Measurements from ENCODE around the gene HSD17B11.
"Not testable (repeated sequence)": the region's sequence is repeated elsewhere in the genome, so short reads cannot be mapped to it uniquely, and the experiment has no call there.

HSD17B11 gene

DNA sequence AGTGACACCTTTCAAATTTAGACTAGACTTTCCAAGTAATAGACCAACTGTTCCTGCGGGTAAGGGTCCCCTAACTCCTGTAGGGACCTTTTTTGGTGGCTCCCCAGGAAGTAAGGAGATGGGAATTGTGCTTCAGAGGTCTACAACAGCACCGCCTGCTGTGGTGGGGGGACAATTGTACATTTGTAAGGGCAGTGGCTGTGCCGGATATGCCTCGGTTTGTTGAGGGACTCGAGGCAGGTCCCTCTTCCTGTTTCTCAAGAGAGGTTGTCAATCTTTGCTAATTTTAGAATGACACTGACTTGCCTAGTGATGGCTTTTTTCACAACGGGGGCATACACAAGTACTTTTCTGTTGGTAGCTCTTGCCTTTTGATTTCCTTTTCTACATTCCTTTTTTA is 15.5 kb upstream of the HSD17B11 start:
- Histone ChIP-seq H2AFZ (ENCODE audit: low read length) (peak overlapping the region; percentile 18), H3K79me1 (ENCODE audit: low read depth, low read length) (no peaks in the 10 kb centered on the region), H3K18ac (ENCODE audit: low read length) (peak overlapping the region; percentile 31), H3K9ac (ENCODE audit: low read depth, low read length, poor library complexity) (no peak overlapping the region), H3K23ac (ENCODE audit: low read depth, low read length, poor library complexity) (no peak overlapping the region), H4K8ac (ENCODE audit: low read depth, low read length) (no peak overlapping the region), H3K4ac (ENCODE audit: low read length) (no peak overlapping the region), H2BK12ac (ENCODE audit: low read length) (no peak overlapping the region), H3K14ac (ENCODE audit: low read length) (no peak overlapping the region), H2BK5ac (ENCODE audit: low read length) (no peak overlapping the region), H3K27ac (replicated peaks; ENCODE audit: low read length) (no peak overlapping the region), H3K36me3 (replicated peaks in 1 of 2; ENCODE audit: control insufficient read depth in 2 of 2, insufficient read depth in 2 of 2, low read length in 2 of 2) (no peaks in the 10 kb centered on the region), H3K27me3 (ENCODE audit: control insufficient read depth in 3 of 3, insufficient read depth in 3 of 3, low read depth in 1 of 3, low read length in 3 of 3) (peaks cover 0 to 2% (median 0%) of the 10 kb centered on the region in 3 experiments), H2BK120ac (ENCODE audit: low read depth, low read length) (no peak overlapping the region), H3K4me2 (ENCODE audit: insufficient read depth, low read length, poor library complexity, severe bottlenecking) (no peak overlapping the region), H2BK15ac (ENCODE audit: low read length) (no peak overlapping the region), H3K9me3 (replicated peaks in 1 of 2; ENCODE audit: control insufficient read depth in 2 of 2, insufficient read depth in 1 of 2, low read depth in 1 of 2, low read length in 2 of 2) (no peaks in the 10 kb centered on the region), H4K91ac (ENCODE audit: low read depth, low read length, poor library complexity) (no peak overlapping the region), H3K4me1 (ENCODE audit: control insufficient read depth in 2 of 2, insufficient read depth in 1 of 2, low read depth in 1 of 2, low read length in 2 of 2) (peaks cover 2 to 9% of the 10 kb centered on the region in 2 donors), H2AK5ac (ENCODE audit: low read depth, low read length) (no peak overlapping the region), H3K4me3 (ENCODE audit: low read length in 2 of 2) (no peak overlapping the region)
- DNase-seq (ENCODE audit: low spot score) = no peak
- WGBS, 2 donors (ENCODE audit: extremely low coverage in 2 of 2, insufficient read length in 2 of 2, insufficient replicate concordance in 1 of 2) = no CpG with 5 or more reads among the region's 6 CpGs

DNA sequence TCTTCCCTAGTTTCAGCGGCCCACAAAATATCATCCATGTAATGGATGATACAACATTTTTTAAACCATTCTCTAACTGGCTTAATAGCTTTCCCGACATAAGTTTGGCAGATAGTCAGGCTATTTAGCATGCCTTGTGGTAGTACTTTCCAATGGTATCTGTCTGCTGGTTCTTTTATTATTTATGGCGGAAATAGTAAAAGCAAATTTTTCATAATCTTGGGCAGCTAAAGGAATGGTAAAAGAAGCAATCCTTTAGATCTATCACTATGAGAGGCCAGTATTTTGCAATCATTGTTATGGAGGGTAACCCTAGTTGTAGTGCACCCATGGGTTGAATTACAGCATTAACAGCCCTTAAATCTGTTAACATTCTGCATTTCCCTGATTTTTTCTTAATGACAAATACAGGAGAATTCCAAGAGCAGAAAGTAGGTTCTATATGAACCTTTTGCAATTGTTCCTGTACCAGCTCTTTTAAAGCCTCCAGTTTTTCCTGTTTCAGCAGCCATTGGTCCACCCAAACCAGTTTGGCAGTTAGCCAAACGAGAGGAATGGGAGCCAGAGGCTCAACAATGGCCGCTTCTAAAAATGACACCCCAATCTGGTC is 14.3 kb upstream of the HSD17B11 start:
- no CpG with 5 or more reads among the region's 5 CpGs for WGBS, 2 donors (ENCODE audit: extremely low coverage in 2 of 2, insufficient read length in 2 of 2, insufficient replicate concordance in 1 of 2)
- Histone ChIP-seq H3K36me3 (replicated peaks in 1 of 2; ENCODE audit: control insufficient read depth in 2 of 2, insufficient read depth in 2 of 2, low read length in 2 of 2) (no peaks in the 10 kb centered on the region), H2BK12ac (ENCODE audit: low read length) (no peak overlapping the region), H3K9ac (ENCODE audit: low read depth, low read length, poor library complexity) (no peak overlapping the region), H2BK120ac (ENCODE audit: low read depth, low read length) (no peak overlapping the region), H3K23ac (ENCODE audit: low read depth, low read length, poor library complexity) (no peak overlapping the region), H3K27me3 (ENCODE audit: control insufficient read depth in 3 of 3, insufficient read depth in 3 of 3, low read depth in 1 of 3, low read length in 3 of 3) (peaks cover 0 to 2% (median 0%) of the 10 kb centered on the region in 3 experiments), H3K4me2 (ENCODE audit: insufficient read depth, low read length, poor library complexity, severe bottlenecking) (no peak overlapping the region), H4K91ac (ENCODE audit: low read depth, low read length, poor library complexity) (no peak overlapping the region), H3K9me3 (replicated peaks in 1 of 2; ENCODE audit: control insufficient read depth in 2 of 2, insufficient read depth in 1 of 2, low read depth in 1 of 2, low read length in 2 of 2) (peaks cover 0 to 3% of the 10 kb centered on the region in 2 donors), H3K4me3 (ENCODE audit: low read length in 2 of 2) (no peak overlapping the region), H3K4me1 (ENCODE audit: control insufficient read depth in 2 of 2, insufficient read depth in 1 of 2, low read depth in 1 of 2, low read length in 2 of 2) (peaks cover 2 to 9% of the 10 kb centered on the region in 2 donors), H3K27ac (replicated peaks; ENCODE audit: low read length) (no peak overlapping the region), H2BK5ac (ENCODE audit: low read length) (no peak overlapping the region), H3K79me1 (ENCODE audit: low read depth, low read length) (no peaks in the 10 kb centered on the region), H3K4ac (ENCODE audit: low read length) (no peak overlapping the region), H2BK15ac (ENCODE audit: low read length) (no peak overlapping the region), H4K8ac (ENCODE audit: low read depth, low read length) (no peak overlapping the region), H2AK5ac (ENCODE audit: low read depth, low read length) (no peak overlapping the region), H3K14ac (ENCODE audit: low read length) (no peak overlapping the region), H3K18ac (ENCODE audit: low read length) (no peak overlapping the region), H2AFZ (ENCODE audit: low read length) (no peak overlapping the region)
- no peak for DNase-seq (ENCODE audit: low spot score)

DNA sequence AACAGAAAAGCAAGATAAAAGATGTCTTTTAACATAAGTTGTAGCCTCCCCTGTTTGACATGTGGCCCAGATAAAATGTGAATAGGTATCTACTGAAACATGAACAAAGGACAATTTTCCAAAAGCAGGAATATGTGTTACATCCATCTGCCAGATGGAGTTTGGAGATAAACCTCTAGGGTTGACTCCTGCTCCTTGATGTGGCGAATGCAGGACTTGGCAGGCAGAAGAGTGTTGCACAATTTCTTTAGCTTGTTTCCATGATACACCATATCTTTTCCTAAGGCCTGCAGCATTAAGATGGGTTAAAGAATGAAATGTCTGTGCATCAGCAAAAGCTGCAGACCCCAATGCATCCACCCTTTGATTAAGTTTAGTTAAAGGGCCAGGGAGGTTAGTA is 12.7 kb upstream of the HSD17B11 start:
- not testable (repeated sequence) for H4K8ac ChIP-seq (ENCODE audit: low read depth, low read length); H3K4me3 ChIP-seq (ENCODE audit: low read length in 2 of 2); H2BK5ac ChIP-seq (ENCODE audit: low read length); H2BK15ac ChIP-seq (ENCODE audit: low read length); H3K4me2 ChIP-seq (ENCODE audit: insufficient read depth, low read length, poor library complexity, severe bottlenecking); H3K14ac ChIP-seq (ENCODE audit: low read length); H2AFZ ChIP-seq (ENCODE audit: low read length); H3K36me3 ChIP-seq (replicated peaks in 1 of 2; ENCODE audit: control insufficient read depth in 2 of 2, insufficient read depth in 2 of 2, low read length in 2 of 2); H3K9ac ChIP-seq (ENCODE audit: low read depth, low read length, poor library complexity); H3K4ac ChIP-seq (ENCODE audit: low read length); H3K4me1 ChIP-seq (ENCODE audit: control insufficient read depth in 2 of 2, insufficient read depth in 1 of 2, low read depth in 1 of 2, low read length in 2 of 2); H2BK12ac ChIP-seq (ENCODE audit: low read length); H3K9me3 ChIP-seq (replicated peaks in 1 of 2; ENCODE audit: control insufficient read depth in 2 of 2, insufficient read depth in 1 of 2, low read depth in 1 of 2, low read length in 2 of 2); H3K23ac ChIP-seq (ENCODE audit: low read depth, low read length, poor library complexity); H2AK5ac ChIP-seq (ENCODE audit: low read depth, low read length); H3K27ac ChIP-seq (replicated peaks; ENCODE audit: low read length); H3K27me3 ChIP-seq (ENCODE audit: control insufficient read depth in 3 of 3, insufficient read depth in 3 of 3, low read depth in 1 of 3, low read length in 3 of 3); DNase-seq (ENCODE audit: low spot score); H3K79me1 ChIP-seq (ENCODE audit: low read depth, low read length); H4K91ac ChIP-seq (ENCODE audit: low read depth, low read length, poor library complexity); H2BK120ac ChIP-seq (ENCODE audit: low read depth, low read length); H3K18ac ChIP-seq (ENCODE audit: low read length)
- no CpG with 5 or more reads among the region's 1 CpG for WGBS, 2 donors (ENCODE audit: extremely low coverage in 2 of 2, insufficient read length in 2 of 2, insufficient replicate concordance in 1 of 2)

DNA sequence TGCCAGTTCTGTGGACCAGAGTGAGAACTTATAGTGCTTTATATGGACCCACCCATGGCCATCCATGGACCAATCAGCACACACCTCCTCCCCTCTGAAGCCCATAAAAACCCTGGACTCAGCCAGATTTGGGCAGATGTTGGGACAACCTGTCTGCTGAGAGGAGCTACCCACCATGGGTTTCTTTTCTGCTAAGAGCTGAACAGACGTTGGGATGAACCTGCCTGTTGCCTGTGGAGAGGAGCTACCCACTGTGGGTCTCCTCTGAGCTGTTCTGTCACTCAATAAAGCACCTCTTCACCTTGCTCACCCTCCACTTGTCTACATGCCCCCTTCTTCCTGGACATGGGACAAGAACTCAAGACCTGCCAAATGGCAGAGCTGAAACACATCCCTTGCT is 9.0 kb upstream of the HSD17B11 start:
- H3K9ac ChIP-seq (ENCODE audit: low read depth, low read length, poor library complexity) = no peak overlapping the region
- peak overlapping the region; percentile 19 for H2AK5ac ChIP-seq (ENCODE audit: low read depth, low read length)
- no peak overlapping the region for H3K4ac ChIP-seq (ENCODE audit: low read length)
- H2BK12ac ChIP-seq (ENCODE audit: low read length) = no peak overlapping the region
- no peaks in the 10 kb centered on the region for H3K4me1 ChIP-seq (ENCODE audit: control insufficient read depth in 2 of 2, insufficient read depth in 1 of 2, low read depth in 1 of 2, low read length in 2 of 2)
- H2AFZ ChIP-seq (ENCODE audit: low read length) = no peak overlapping the region
- no peak overlapping the region for H4K91ac ChIP-seq (ENCODE audit: low read depth, low read length, poor library complexity)
- H4K8ac ChIP-seq (ENCODE audit: low read depth, low read length) = no peak overlapping the region
- H3K18ac ChIP-seq (ENCODE audit: low read length) = no peak overlapping the region
- no peak for DNase-seq (ENCODE audit: low spot score)
- no peak overlapping the region for H2BK5ac ChIP-seq (ENCODE audit: low read length)
- H3K14ac ChIP-seq (ENCODE audit: low read length) = no peak overlapping the region
- no CpG with 5 or more reads among the region's 1 CpG for WGBS, 2 donors (ENCODE audit: extremely low coverage in 2 of 2, insufficient read length in 2 of 2, insufficient replicate concordance in 1 of 2)
- no peak overlapping the region for H2BK15ac ChIP-seq (ENCODE audit: low read length)
- peaks cover 0 to 3% of the 10 kb centered on the region in 2 donors for H3K9me3 ChIP-seq (replicated peaks in 1 of 2; ENCODE audit: control insufficient read depth in 2 of 2, insufficient read depth in 1 of 2, low read depth in 1 of 2, low read length in 2 of 2)
- no peak overlapping the region for H3K23ac ChIP-seq (ENCODE audit: low read depth, low read length, poor library complexity)
- no peaks in the 10 kb centered on the region for H3K36me3 ChIP-seq (replicated peaks in 1 of 2; ENCODE audit: control insufficient read depth in 2 of 2, insufficient read depth in 2 of 2, low read length in 2 of 2)
- no peak overlapping the region for H3K27ac ChIP-seq (replicated peaks; ENCODE audit: low read length)
- no peak overlapping the region for H3K4me3 ChIP-seq (ENCODE audit: low read length in 2 of 2)
- no peaks in the 10 kb centered on the region for H3K79me1 ChIP-seq (ENCODE audit: low read depth, low read length)
- H2BK120ac ChIP-seq (ENCODE audit: low read depth, low read length) = peak overlapping the region; percentile 9
- H3K4me2 ChIP-seq (ENCODE audit: insufficient read depth, low read length, poor library complexity, severe bottlenecking) = no peak overlapping the region
- peaks cover 0 to 2% (median 0%) of the 10 kb centered on the region in 3 experiments for H3K27me3 ChIP-seq (ENCODE audit: control insufficient read depth in 3 of 3, insufficient read depth in 3 of 3, low read depth in 1 of 3, low read length in 3 of 3)

Data from neuronal stem cell (in vitro differentiated cells).